Astrocyte of the cerebellum (primary cell): Measurements from ENCODE around the gene IDH3G.

Source experiments
- DNase-seq: peaks from one replicate; pipeline ENCODE4 v3.0.0-alpha.2; 2011; ENCODE audit warnings: low read depth
- H3K4me3 ChIP-seq: 2 replicates; pipeline ENCODE4 v1.5.1; 2011; ENCODE audit warnings: mild to moderate bottlenecking, low read depth, low read length, moderate library complexity
- CTCF ChIP-seq: IDR thresholded peaks from 2 replicates; pipeline ENCODE4 v1.5.1; 2012; ENCODE audit warnings: low read length, low read depth, moderate library complexity, mild to moderate bottlenecking; ENCODE audit errors: missing control alignments
- in situ Hi-C: cut with HindIII; loops from 2 replicates; pipeline ENCODE4 v1.10.0; 2017; ENCODE audit warnings: low sequenced_read_pairs

The IDH3G gene

GRCh38 chrX:153800177-153800722, 6.1 kb upstream of the IDH3G start:
- no peak for TF ChIP-seq CTCF
- DNase-seq, result no peak
- no peak overlapping the region for H3K4me3 ChIP-seq
- in situ Hi-C loops, result no loop called here

- no peak for TF ChIP-seq CTCF
- H3K4me3 ChIP-seq, result no peak overlapping the region
- DNase-seq, result no peak
- in situ Hi-C loops, result no loop called here
Observed at GRCh38 chrX:153799326-153799725, 5.2 kb upstream of the IDH3G start.

- H3K4me3 ChIP-seq, result no peak overlapping the region
- DNase-seq, result no peak
- TF ChIP-seq CTCF, result no peak
- in situ Hi-C loops, result no loop called here
Observed at GRCh38 chrX:153797415-153798015, 3.3 kb upstream of the IDH3G start.

GRCh38 chrX:153794897-153795816, 982 bp upstream of the IDH3G start:
- in situ Hi-C loops, result no loop called here
- H3K4me3 ChIP-seq, result peak overlapping the region; percentile 70
- no peak for TF ChIP-seq CTCF
- no peak for DNase-seq

- DNase-seq, result no peak
- in situ Hi-C loops, result no loop called here
- peak overlapping the region; percentile 70 for H3K4me3 ChIP-seq
- TF ChIP-seq CTCF, result no peak
Observed at GRCh38 chrX:153793291-153793690, 884 bp downstream of the IDH3G start.

GRCh38 chrX:153792368-153792767, 1.8 kb downstream of the IDH3G start:
- H3K4me3 ChIP-seq, result no peak overlapping the region
- no peak for TF ChIP-seq CTCF
- no peak for DNase-seq
- in situ Hi-C loops, result no loop called here
